Islet of Langerhans (tissue), 1 donor: ENCODE data around the gene EIF4E2.

Source experiments
- FAIRE-seq: peaks from one replicate; lab custom pipeline; 2011; peaks lifted over from hg19 to GRCh38; lab: Jason Lieb, UNC

The EIF4E2 gene

DNA sequence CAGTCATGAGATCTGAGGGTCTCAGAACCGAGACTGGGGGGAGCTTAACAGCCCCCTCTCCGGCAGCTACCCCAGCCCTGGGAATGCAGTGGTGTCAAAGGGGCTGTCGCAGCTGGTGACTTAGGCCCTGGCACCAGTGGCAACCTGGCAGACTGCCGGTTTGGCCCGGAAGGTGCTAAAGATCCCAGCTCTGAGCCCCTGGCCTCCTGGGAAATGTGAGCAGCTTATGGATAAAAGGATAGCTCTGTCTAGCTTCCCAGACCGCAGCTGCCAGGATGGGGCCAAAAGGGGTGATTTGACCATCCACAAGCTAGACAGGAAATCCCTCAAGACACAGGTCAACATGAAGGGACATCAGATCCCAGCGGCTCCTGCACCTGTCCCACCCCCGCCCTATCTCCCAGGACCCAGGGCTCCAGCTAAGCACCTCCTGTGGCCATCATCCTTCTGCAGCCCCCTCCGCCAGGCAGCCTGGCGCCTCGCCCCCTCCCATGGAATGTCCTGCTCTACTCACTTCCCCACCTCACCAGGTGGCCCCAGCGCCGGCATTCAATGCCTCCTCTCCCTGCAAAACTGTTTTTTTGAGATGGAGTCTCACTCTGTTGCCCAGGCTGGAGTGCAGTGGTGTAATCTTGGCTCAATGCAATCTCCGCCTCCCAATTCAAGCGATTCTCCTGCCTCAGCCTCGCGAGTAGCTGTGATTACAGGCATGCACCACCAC, 49.7 kb downstream of the EIF4E2 start:
- FAIRE-seq = no peak

DNA sequence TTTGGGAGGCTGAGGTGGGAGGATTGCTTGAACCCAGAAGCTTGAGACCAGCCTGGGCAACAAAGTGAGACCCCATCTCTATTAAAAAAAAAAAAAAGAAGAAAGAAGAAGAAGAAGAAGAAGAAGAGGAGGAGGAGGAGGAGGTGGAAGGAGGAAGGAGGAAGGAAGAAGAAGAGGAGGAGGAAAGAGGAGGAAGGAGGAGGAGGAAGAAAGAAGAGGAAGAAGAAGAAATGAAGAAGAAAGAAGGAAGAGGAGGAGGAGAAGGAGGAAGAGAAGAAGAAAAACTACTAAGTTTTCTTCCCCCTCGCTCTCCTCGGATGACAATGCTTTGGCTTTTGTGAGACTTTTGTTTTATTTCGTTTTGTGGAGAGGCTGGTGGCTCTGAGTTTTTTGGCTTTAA, 52.8 kb downstream of the EIF4E2 start:
- no peak for FAIRE-seq

DNA sequence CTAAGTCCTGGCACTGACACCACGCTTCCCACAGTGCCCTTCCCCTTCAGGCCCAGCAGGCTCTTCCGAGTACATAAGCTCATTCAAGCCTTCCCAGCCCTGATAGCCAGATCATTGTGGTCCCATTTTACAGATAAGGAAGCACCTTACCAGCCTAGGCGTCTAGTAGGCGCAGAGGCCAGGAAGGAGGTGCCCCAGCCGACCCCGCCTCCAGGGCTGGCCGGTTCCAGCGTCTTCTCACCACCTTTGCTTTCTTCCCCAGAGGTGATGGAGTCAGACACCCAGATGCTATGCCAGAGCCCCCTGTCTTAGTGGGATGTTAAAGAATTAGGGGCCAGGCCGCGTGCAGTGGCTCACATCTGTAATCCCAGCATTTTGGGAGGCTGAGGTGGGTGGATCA, 54.0 kb downstream of the EIF4E2 start:
- no peak for FAIRE-seq

DNA sequence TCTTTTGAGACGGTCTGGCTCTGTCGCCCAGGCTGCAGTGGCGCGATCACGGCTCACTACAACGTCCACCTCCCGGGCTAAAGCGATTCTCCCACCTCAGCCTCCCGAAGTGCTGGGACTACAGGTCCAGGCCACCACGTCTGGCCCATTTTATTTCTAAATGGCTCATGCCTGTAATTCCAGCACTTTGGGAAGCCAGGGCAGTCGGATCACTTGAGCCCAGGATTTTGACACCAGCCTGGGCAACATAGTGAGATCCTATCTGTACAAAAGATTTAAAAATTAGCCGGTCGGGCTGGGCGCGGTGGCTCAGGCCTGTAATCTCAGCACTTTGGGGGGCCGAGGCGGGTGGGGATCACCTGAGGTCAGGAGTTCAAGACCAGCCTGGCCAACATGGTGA, 56.5 kb downstream of the EIF4E2 start:
- no peak for FAIRE-seq

DNA sequence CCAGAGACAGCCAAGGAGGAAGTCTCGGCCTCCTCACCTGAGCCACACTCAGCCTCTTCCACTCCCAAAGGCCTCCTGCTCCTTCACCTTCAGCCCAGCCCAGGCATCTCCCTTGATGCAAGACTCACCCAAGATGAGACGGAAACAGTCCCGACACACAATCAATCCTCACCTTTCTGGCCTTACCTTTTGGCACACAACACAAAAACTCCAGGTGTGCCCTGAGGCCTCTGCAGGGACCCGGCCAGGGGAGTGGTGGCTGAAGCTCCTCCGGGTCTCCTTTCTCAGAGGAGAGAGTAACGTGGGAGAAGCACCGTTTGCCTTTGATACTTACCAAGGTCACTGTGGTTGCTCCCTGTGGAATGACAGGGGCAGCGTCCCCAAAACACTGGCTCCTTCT, 59.1 kb downstream of the EIF4E2 start:
- no peak for FAIRE-seq

DNA sequence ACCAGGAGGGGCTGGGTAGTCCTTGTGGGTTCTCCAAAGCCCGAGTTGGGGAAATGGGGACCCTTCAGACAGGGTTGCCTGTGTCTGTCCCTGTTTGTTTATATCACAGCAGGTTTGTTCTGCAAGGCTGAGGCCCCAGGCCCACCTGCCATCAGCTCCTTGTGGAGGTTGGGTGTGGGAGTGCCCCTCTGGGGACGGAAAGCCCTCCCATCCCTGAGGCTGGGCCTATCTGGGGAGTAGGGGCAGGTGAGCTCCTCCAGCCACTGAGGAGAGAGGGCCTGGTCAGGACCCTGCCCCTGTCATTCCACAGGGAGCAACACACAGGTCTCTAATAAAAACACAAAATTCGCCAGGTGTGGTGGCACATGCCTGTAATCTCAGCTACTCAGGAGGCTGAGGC, 59.6 kb downstream of the EIF4E2 start:
- FAIRE-seq = no peak

DNA sequence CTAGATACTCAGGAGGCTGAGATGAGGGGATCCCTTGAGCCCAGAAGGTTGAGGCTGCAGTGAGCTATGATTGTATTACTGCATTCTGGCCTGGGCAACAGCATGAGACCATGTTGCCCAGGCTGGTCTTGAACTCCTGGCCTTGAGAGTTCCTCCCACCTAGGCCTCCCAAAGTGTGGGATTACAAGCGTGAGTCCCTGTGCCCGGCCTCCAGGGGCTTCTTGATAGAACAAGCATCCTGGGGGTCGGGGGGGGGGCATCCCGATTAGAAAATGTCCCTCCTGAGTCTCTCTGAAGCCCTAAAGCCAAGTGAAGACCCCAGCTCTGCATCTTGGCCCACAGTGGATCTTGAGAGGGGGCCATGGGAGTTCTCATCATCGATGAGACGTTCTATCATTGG, 60.6 kb downstream of the EIF4E2 start:
- FAIRE-seq = no peak

DNA sequence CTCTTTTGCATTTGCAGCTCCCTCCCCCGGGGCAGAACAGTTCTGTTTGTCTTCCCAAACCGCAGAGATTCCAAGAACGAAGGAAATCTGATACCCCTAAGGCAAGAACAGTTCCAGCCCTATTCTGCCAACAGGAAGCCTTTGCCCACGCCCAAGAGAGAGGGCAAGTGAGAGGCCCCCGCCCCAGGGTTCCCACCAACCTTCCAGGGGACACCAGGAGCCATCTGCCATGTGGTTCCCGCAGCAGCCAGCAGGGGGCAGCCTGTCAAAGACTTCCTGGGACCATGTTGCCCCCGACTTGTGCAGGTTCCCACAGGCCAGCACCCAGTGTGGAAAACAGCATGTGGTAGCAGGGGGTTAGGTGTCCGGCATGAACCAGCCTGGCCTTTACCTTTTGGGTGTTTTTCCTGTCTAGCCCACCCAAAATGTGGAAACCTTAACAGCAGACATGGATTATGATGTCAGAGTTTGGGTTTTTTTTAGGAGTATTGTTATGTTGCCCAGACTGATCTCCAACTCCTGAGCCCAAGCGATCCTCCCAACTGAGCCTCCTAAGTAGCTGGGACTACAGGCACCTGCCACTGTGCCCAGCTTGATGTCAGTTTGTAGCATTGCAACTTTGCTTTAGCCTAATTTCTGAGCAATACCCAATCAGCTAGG, 61.2 kb downstream of the EIF4E2 start:
- no peak for FAIRE-seq

DNA sequence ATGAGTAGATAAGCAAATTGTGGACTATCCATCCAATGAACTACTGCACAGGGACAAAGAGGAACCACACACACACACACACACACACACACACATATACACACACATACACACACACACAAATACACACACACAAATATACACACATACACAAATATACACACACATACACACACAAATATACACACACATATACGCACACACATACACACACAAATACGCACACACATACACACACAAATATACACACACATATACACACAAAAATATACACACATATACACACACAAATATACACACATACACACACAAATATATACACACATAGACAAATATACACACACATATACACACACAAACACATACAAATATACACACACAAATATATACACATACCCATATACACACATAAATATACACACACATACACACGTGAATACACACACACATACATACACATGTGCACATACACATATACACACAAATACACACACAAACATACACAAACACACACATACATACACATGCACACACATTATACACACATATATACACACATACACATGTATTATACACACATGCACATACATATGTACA, 63.1 kb downstream of the EIF4E2 start:
- no peak for FAIRE-seq

DNA sequence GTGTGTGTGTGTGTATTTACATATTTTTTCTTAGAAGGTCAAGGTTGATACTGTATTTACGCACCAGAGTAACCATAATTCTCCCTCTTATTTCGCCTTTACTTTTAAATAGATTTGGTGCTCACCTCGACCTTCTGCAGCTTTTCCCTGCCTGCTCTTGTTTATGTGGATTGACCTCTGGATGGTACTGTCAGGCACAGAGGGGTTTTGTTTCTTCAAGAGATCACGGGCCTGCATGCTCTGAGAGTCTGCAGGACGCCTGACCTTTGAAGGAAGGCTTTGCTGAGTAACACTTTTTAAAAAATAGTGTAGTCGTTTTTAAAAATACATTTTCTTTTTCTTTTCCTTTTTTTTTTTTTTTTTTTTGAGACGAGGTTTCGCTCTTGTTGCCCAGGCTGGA, 64.8 kb downstream of the EIF4E2 start:
- FAIRE-seq = no peak
